Hematopoietic multipotent progenitor cell treated with erythropoietin and hydrocortisone succinate and interleukin-3 and kit ligand, for 15 days (in vitro differentiated cells): Measurements from ENCODE around the gene ECT2L.
A peak's percentile ranks its signal among the peaks of the same experiment; 100 is the strongest.

Source experiments
- DNase-seq: peaks from one replicate; pipeline ENCODE4 v3.0.0-alpha.2; 2015; ENCODE audit warnings: low spot score

The ECT2L gene

DNA sequence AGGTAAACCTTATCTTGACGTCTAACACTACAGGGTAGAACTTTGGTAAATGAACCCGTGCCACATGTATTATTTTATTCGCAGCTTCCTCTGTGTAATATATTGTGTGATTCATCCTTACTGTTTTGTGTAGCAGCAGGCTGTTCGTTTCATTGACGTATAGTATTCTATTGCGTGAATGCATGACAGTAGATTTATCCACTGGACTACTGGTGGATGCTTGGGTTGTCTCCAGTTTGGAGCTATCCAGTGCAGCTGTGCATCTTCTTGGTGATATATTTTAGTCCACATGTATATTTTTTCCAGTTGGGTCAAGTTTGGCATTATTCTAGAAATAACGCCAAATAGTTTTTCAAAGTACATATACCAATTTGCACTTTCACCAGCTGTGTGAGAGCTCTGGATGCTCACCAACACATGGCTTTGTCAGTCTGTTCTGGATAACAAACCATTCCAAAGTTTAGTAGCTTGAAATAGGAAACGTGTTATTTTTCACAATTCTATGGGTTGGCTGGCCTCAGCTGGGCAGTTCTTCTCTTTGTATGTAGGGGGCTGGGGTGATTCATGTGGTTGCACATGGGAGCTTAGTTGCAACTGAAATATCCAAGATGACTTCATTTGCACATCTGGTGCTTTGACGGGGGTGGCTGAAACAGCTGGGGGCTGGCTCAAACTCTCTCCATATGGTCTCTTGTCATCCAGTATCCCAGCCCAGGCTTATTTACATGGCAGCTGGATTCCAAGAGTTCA lies 9.3 kb downstream of the ECT2L start:
- no peak for DNase-seq

DNA sequence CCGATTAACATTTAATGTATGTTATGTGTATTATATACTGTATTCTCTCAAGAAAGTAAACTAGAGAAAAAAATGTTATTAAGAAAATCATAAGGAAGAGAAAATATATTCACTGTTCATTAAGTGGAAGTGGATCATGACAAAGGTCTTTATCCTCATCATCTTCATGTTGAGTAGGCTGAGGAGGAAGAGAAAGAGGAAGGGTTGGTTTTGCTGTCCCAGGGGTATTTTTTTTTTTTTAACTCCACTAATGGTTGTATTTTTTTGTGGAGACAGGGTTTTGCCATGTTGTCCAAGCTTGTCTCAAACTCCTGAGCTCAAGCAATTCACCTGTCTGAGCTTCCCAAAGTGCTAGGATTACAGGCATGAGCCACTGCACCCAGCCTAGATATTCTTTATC lies 11.0 kb downstream of the ECT2L start:
- DNase-seq, result no peak

GRCh38 chr6:138809677-138810076 lies 13.8 kb downstream of the ECT2L start:
- DNase-seq, result no peak

DNA sequence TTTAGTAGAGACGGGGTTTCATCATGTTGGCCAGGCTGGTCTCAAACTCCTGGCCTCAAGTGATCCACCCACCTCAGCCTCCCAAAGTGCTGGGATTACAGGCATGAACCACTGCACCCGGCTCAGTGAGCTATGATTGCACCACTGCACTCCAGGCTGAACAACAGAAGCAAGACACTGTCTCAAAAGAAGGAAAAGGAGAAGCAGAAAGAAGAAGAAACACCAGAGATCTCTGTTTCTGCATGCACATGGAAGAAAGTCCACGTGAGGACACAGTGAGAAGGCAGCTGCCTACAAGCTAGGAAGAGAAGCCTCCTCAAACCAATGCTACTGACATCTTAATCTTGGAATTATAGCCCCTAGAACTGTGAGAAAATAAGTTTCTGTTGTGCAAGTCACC lies 16.0 kb downstream of the ECT2L start:
- no peak for DNase-seq

GRCh38 chr6:138814179-138814834 lies 18.4 kb downstream of the ECT2L start:
- DNase-seq, result no peak

- DNase-seq, result no peak
These were observed 19.3 kb downstream of the ECT2L start for GRCh38 chr6:138815221-138815620.

- peak; percentile 17 for DNase-seq
These were observed 20.1 kb downstream of the ECT2L start for GRCh38 chr6:138815797-138816528.

DNA sequence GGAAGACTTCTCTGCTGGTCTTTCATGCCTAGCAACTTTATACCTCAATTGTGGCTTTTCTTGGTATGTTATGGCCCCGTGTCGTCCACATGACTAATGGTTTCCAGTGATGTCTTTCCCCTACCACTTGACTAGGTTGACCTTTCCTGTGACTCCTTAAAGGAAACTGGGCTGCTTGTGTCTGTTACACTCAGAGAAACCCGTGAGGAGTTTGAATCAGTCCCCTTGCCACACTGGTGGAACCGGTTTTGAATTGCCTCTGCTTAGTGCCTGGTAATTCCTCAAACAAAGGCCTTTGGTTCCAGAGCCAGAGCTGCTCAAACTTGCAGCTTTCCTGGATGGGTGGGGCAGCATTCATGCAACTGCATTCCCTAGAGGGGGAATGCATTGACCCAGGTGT lies 21.9 kb downstream of the ECT2L start:
- DNase-seq, result no peak

DNA sequence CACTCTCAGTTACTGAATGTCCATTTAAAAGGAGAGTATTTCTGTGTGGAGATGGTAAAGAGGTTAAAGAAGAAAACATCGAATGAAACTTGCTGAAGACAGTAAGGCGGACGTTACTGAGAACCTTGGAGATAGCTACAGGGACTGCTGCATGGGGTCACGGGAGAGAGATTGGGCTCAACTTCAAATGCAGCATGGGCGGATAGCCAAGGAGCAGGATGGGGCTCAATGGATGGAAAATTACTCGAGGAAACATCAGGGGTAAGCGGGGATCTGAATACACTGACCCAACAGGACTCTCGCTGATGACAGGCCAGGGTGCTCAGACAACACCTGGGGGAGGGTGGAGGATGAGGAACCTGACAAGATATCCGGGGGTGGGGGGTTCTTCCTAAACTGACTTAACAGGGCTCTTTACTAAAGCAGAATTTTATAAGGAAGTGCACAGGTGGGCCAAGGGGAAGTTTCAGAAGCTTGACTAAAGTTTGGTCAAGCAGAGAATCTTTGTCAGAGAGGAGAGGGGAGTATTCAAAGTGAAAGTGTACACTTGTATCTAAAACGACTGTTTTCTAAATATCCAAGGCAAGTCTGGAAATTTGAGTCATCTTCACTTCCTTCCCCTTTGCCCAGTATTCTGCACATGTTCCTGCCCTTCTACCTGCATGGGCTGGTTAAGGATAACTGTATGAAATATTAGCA lies 22.8 kb downstream of the ECT2L start:
- no peak for DNase-seq

- no peak for DNase-seq
These were observed 25.6 kb downstream of the ECT2L start for GRCh38 chr6:138821519-138821918.

- DNase-seq, result no peak
These were observed 28.7 kb downstream of the ECT2L start for GRCh38 chr6:138824482-138825144.

DNA sequence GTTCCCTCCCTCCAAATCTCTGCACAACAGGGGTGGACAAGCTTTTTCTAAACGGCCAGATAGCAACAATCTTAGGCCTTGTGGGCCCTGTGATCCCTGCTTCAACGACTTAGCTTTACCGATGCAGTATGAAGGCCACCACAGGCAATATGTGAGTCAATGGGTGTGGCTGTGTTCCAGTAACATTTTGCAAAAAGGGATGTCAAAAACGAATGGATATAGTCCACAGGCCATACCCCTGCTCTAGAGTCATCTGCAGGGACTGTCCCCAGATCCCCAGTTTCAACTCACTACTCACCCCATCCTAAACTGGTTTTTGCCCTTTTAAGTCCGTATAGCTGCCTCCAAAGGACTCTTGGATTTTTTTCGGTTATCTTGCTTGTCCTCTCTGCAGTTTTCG lies 34.4 kb downstream of the ECT2L start:
- no peak for DNase-seq

- DNase-seq, result no peak
These were observed 36.3 kb downstream of the ECT2L start for GRCh38 chr6:138832182-138832581.

GRCh38 chr6:138833816-138834539 lies 38.1 kb downstream of the ECT2L start:
- no peak for DNase-seq

- DNase-seq, result no peak
These were observed 41.4 kb downstream of the ECT2L start for GRCh38 chr6:138837246-138837645.

DNA sequence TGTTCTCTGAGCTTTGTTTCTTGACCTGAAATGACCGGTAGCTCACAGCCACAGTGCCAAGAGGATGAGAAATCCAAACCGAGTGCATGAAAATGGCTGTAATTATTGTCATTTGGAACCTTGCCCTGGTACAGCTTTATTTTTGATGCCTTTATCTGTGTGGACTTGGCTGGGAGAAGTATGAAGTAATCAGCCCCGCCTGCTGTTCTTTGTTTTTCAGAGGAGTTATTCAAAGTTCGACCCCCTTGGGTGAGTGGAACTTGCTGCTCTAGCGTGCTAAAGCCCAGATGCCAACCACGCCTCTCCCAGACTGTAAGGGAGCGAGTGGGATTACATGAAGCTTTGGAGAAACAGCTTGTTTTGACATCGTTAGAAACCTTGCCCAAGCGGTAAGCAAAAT lies 48.3 kb downstream of the ECT2L start:
- no peak for DNase-seq

- no peak for DNase-seq
These were observed 52.0 kb downstream of the ECT2L start for GRCh38 chr6:138847884-138848283.

- no peak for DNase-seq
These were observed 52.6 kb downstream of the ECT2L start for GRCh38 chr6:138848461-138848860.

GRCh38 chr6:138849791-138850190 lies 53.9 kb downstream of the ECT2L start:
- DNase-seq, result no peak

GRCh38 chr6:138856654-138857053 lies 60.8 kb downstream of the ECT2L start:
- DNase-seq, result no peak

GRCh38 chr6:138857775-138858174 lies 61.9 kb downstream of the ECT2L start:
- DNase-seq, result no peak
